WI38 (cell line): Measurements from ENCODE around the gene PPP2R2C.

Experiments
- H3K4me3 ChIP-seq: 2 replicates; pipeline ENCODE4 v1.5.1; 2011; ENCODE audit warnings: low read depth, mild to moderate bottlenecking, control low read depth, low read length
- TF ChIP-seq, protein P1 (sequence below): IDR thresholded peaks from 2 replicates; pipeline ENCODE4 v1.5.1; 2012; ENCODE audit warnings: low read depth, mild to moderate bottlenecking, control low read depth, low read length

PPP2R2C gene

DNA sequence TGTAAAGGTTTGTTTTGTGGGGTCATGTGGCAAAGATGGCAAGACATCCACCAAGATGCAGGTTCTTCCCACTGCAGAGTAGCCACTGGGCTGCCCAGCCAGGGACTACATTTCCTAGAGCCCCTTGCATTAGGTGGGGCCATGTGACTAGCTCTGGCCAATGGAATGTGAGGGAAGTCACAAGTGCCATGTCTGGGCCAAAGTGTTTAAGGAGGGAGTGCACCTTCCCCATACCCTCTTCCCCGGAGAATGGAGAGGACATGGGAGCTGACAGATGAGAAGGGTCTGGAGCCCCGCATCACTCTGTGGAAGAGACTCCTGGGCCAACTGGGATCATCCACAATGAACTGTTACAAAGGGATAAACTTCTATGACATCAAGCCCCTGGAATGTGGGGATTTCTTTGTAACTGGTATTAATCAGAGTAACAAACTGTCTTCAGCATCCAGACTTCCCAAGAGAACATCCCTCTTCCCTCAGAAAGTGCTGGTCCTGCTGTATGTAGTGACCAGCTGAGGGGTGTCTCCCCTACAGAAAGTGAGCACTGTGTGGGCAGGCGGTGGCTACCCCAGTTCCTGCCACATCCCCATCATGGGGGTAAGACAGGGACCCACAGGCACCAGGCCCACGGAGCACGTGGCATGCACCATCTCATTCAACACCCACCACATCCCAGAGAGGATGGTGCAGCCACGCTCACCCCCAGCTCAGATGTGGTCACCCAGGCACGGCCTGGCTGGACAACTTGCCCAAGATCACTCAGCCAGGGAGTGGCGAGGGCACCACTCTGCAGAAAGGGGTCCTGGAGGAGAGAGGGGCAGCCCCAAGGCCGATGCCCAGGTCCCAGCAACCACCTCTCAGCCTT, 10.9 kb downstream of the PPP2R2C start:
- TF ChIP-seq, protein P1, sequence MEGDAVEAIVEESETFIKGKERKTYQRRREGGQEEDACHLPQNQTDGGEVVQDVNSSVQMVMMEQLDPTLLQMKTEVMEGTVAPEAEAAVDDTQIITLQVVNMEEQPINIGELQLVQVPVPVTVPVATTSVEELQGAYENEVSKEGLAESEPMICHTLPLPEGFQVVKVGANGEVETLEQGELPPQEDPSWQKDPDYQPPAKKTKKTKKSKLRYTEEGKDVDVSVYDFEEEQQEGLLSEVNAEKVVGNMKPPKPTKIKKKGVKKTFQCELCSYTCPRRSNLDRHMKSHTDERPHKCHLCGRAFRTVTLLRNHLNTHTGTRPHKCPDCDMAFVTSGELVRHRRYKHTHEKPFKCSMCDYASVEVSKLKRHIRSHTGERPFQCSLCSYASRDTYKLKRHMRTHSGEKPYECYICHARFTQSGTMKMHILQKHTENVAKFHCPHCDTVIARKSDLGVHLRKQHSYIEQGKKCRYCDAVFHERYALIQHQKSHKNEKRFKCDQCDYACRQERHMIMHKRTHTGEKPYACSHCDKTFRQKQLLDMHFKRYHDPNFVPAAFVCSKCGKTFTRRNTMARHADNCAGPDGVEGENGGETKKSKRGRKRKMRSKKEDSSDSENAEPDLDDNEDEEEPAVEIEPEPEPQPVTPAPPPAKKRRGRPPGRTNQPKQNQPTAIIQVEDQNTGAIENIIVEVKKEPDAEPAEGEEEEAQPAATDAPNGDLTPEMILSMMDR, result no peak

GRCh38 chr4:6460876-6461275, 11.5 kb downstream of the PPP2R2C start:
- TF ChIP-seq, protein P1, result no peak

More for the DNA sequence above, 10.9 kb downstream of the PPP2R2C start:
- H3K4me3 ChIP-seq, result no peak overlapping the region

GRCh38 chr4:6458528-6458927, 13.9 kb downstream of the PPP2R2C start:
- TF ChIP-seq, protein P1, result no peak
- H3K4me3 ChIP-seq, result no peak overlapping the region

More at GRCh38 chr4:6460876-6461275, 11.5 kb downstream of the PPP2R2C start:
- no peak overlapping the region for H3K4me3 ChIP-seq

GRCh38 chr4:6456450-6456849, 16.0 kb downstream of the PPP2R2C start:
- TF ChIP-seq, protein P1, result no peak

DNA sequence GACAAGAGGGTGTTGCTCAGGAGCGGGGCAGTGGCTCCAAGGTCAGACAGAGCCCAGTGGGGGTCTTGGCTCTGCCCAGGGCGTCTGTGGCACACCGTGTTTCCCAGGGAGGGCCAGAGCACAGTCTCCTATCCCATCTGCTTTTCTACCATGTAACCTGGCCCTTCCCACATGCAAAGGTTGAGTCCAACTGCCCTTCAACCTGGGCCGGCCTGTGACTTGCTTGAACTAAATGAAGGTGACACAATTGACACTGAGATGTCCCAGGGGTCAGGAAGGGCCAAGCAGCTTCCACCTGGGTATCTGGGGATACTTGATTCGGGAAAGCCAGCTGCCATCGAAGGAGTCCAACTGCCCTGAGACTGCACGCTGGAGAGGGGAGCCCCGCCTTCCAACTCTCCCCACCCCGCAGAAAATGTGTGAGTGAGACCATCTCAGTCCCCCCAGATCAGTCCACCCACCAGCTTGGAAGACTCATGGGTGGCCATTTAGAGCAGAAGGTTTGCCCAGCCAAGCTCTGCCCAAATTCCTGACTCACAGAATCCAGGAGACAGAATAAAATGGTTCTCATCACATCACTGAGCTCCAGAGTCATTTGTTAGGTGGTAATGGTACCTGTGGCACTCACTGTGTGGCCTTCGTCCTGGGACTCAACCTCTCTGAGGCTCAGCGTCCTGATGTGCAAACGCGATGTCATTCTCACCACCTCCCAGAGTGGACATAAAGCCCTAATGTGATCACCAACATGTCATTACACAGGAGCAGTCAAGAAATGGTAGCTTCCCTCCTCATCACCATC, 18.1 kb downstream of the PPP2R2C start:
- TF ChIP-seq, protein P1, result no peak
- H3K4me3 ChIP-seq, result no peak overlapping the region

More at GRCh38 chr4:6456450-6456849, 16.0 kb downstream of the PPP2R2C start:
- no peak overlapping the region for H3K4me3 ChIP-seq

GRCh38 chr4:6453688-6453990, 18.8 kb downstream of the PPP2R2C start:
- TF ChIP-seq, protein P1, result no peak
- no peak overlapping the region for H3K4me3 ChIP-seq
